SHP77 treated with DMSO at 0.1 percent for 48 hours (cell line): ENCODE measurements around the gene LRCH1.

Source experiments
- DNase-seq: peaks from one replicate; lab custom pipeline; 2025; lab: John Stamatoyannopoulos, UW

Gene LRCH1

DNA sequence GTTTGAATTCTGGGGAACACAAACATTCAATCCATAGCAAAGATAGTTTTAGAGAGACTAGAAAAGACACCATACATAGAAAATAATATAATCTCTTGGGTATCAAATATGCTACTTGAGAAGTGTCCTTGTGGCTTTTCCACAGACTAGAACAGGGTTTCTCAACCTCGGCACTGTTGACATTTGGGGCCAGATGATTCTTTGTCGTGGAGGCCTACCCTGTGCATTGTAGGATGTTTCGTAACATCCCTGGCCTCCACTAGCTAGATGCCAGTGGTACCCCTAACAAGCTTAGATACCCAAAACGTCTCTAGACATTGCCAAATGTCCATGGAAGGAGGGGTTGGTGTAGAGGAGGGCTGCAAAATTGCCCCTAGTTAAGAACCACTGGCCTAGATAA, 246.2 kb downstream of the LRCH1 start:
- DNase-seq: no peak

DNA sequence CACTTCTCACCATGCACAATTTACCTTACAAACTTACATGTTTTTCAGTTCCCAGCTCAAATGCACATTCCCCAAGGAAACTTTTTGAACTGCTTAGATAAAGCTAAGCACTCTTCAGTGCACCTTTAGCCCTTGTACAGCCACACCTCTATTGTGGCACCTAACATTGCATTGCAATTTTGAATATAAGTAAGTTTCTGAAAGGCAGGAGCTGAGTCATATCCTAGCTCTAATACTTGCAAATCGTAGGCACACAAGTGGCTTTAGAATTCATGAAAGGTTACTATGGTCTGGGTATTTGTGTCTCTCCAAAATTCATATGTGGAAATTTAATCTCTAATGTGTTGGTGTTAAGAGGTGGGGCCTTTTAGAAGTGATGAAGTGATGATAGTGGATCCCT, 248.9 kb downstream of the LRCH1 start:
- DNase-seq: no peak
